Endodermal cell (in vitro differentiated cells): ENCODE measurements around the gene DCXR. TPM values are rescaled to one million over a fixed set of nuclear protein-coding genes. Genes with fewer than 3 reads are reported as not detected.

ENCODE experiments used
- DNase-seq: peaks from one replicate; pipeline ENCODE4 v3.0.0-alpha.2; 2017
- H3K27ac ChIP-seq: 2 replicates; pipeline ENCODE4 v1.5.1; 2013; ENCODE audit warnings: mild to moderate bottlenecking, low read depth, low read length, moderate library complexity
- H3K27me3 ChIP-seq: 2 replicates; pipeline ENCODE4 v1.6.1; 2013; ENCODE audit warnings: mild to moderate bottlenecking, low read length, moderate library complexity; ENCODE audit not compliant: insufficient read depth, control insufficient read depth, poor library complexity, severe bottlenecking
- H3K36me3 ChIP-seq: 2 replicates; pipeline ENCODE4 v1.7.0; 2013; ENCODE audit warnings: mild to moderate bottlenecking, low read length, moderate library complexity; ENCODE audit not compliant: control insufficient read depth, insufficient read depth
- H3K4me1 ChIP-seq: one replicate; pipeline ENCODE4 v1.7.0; 2013; ENCODE audit warnings: low read length; ENCODE audit not compliant: control insufficient read depth, insufficient read depth
- H3K4me3 ChIP-seq: 2 replicates; pipeline ENCODE4 v1.5.1; 2013; ENCODE audit warnings: mild to moderate bottlenecking, low read length, moderate library complexity
- H3K9ac ChIP-seq: 2 replicates; pipeline ENCODE4 v1.6.1; 2013; ENCODE audit warnings: mild to moderate bottlenecking, low read length, moderate library complexity; ENCODE audit not compliant: poor library complexity, severe bottlenecking; ENCODE audit errors: extremely low read depth
- H3K9me3 ChIP-seq: 2 replicates; pipeline ENCODE4 v1.6.1; 2013; ENCODE audit warnings: mild to moderate bottlenecking, low read length, moderate library complexity; ENCODE audit not compliant: control insufficient read depth
- H3K27ac Mint-ChIP-seq: 2 replicates; pipeline ENCODE4 v1.8.0; 2020; ENCODE audit warnings: mixed read lengths
- H3K27me3 Mint-ChIP-seq: 2 replicates; pipeline ENCODE4 v1.8.0; 2021; ENCODE audit warnings: mild to moderate bottlenecking, mixed read lengths; ENCODE audit not compliant: insufficient read depth
- H3K36me3 Mint-ChIP-seq: 2 replicates; pipeline ENCODE4 v1.8.0; 2020; ENCODE audit warnings: low read depth, mixed read lengths
- H3K4me1 Mint-ChIP-seq: 2 replicates; pipeline ENCODE4 v1.8.0; 2020; ENCODE audit warnings: mixed read lengths
- H3K4me3 Mint-ChIP-seq: 2 replicates; pipeline ENCODE4 v1.8.0; 2020; ENCODE audit warnings: mild to moderate bottlenecking, moderate library complexity, mixed read lengths
- H3K9me3 Mint-ChIP-seq: 2 replicates; pipeline ENCODE4 v1.8.0; 2020; ENCODE audit warnings: mild to moderate bottlenecking, mixed read lengths
- CTCF ChIP-seq: fragments of 200-600 bp; sonication (generic); conservative IDR thresholded peaks from 2 replicates; pipeline ENCODE4 v1.5.0; 2021; ENCODE audit warnings: antibody characterized with exemption, mild to moderate bottlenecking
- WGBS, 2 experiments: methylation state at CpG; one replicate each; pipeline versions ENCODE4 v1.1.5 to v1.1.7; 2013; ENCODE audit warnings: missing lambda C conversion rate in 2 of 2, mixed read lengths in 1 of 2; ENCODE audit not compliant: insufficient coverage in 1 of 2, insufficient read length in 1 of 2; 5-methylcytosine and 5-hydroxymethylcytosine counted together
- total RNA-seq, 2 donors: library from RNA; stranded (reverse); fragmentation: NEBNext Ultra II Directional in 1 of 2; extraction: Animal tissue kit (Norgen Biotek cat#: 25700) in 1 of 2; gene quantifications; 2 replicates in 1 of 2; 3 replicates in 1 of 2; pipeline ENCODE4 v1.2.1, GENCODE V29; 2021

DCXR gene
- total RNA-seq, 2 donors from 2014 or later: 73.8 to 83.6 TPM

GRCh38 chr17:82055965-82056728 lies 18.6 kb upstream of the DCXR start:
- 95 to 98% methylated on average over 24 to 28 of the region's 28 CpGs for WGBS, 2 experiments
- no peak overlapping the region for H3K27ac Mint-ChIP-seq
- Histone ChIP-seq H3K27me3 (no peaks in the 10 kb centered on the region), H3K4me1 (no peaks in the 10 kb centered on the region), H3K27ac (no peak overlapping the region), H3K9me3 (no peaks in the 10 kb centered on the region), H3K36me3 (peaks cover 39% of the 10 kb centered on the region), H3K9ac (no peak overlapping the region), H3K4me3 (no peak overlapping the region)
- H3K36me3 Mint-ChIP-seq: peaks cover 14% of the 10 kb centered on the region
- no peak for TF ChIP-seq CTCF
- H3K9me3 Mint-ChIP-seq: no peaks in the 10 kb centered on the region
- H3K27me3 Mint-ChIP-seq: no peaks in the 10 kb centered on the region
- no peak overlapping the region for H3K4me3 Mint-ChIP-seq
- no peak for DNase-seq
- H3K4me1 Mint-ChIP-seq: no peaks in the 10 kb centered on the region

GRCh38 chr17:82055023-82055964 lies 17.8 kb upstream of the DCXR start:
- no peak overlapping the region for H3K4me3 ChIP-seq
- H3K27me3 ChIP-seq: no peaks in the 10 kb centered on the region
- Mint-ChIP-seq H3K4me1 (peaks cover 4% of the 10 kb centered on the region), H3K9me3 (no peaks in the 10 kb centered on the region), H3K4me3 (no peak overlapping the region), H3K36me3 (peaks cover 13% of the 10 kb centered on the region), H3K27ac (no peak overlapping the region), H3K27me3 (no peaks in the 10 kb centered on the region)
- no peaks in the 10 kb centered on the region for H3K9me3 ChIP-seq
- 91 to 94% methylated on average over 18 to 26 of the region's 26 CpGs for WGBS, 2 experiments
- DNase-seq: no peak
- no peak for TF ChIP-seq CTCF
- H3K4me1 ChIP-seq: no peaks in the 10 kb centered on the region
- H3K27ac ChIP-seq: no peak overlapping the region
- H3K36me3 ChIP-seq: peaks cover 39% of the 10 kb centered on the region
- H3K9ac ChIP-seq: no peak overlapping the region

- no peaks in the 10 kb centered on the region for H3K9me3 ChIP-seq
- Mint-ChIP-seq H3K36me3 (peaks cover 11% of the 10 kb centered on the region), H3K9me3 (no peaks in the 10 kb centered on the region), H3K4me1 (peaks cover 4% of the 10 kb centered on the region), H3K27ac (no peak overlapping the region), H3K4me3 (no peak overlapping the region), H3K27me3 (no peaks in the 10 kb centered on the region)
- H3K36me3 ChIP-seq: peaks cover 40% of the 10 kb centered on the region
- TF ChIP-seq CTCF: no peak
- no peaks in the 10 kb centered on the region for H3K4me1 ChIP-seq
- H3K27me3 ChIP-seq: no peaks in the 10 kb centered on the region
- no peak overlapping the region for H3K9ac ChIP-seq
- H3K27ac ChIP-seq: no peak overlapping the region
- H3K4me3 ChIP-seq: no peak overlapping the region
- DNase-seq: no peak
- 94 to 97% methylated on average over 24 to 38 of the region's 38 CpGs for WGBS, 2 experiments
Measured at GRCh38 chr17:82054351-82055022, 17.0 kb upstream of the DCXR start.
